IMR-90 (cell line): Measurements from ENCODE around the gene CCNB1. TPM values are rescaled to one million over a fixed set of nuclear protein-coding genes. Genes with fewer than 3 reads are reported as not detected.

Experiments used
- ATAC-seq: fragments of 200-7000 bp; cut with Tn5 transposase; 2 replicates; pipeline ENCODE4 v1.9.1; 2020; ENCODE audit warnings: low read depth, mild to moderate bottlenecking, moderate library complexity
- BruUV-seq: library from RNA; stranded (reverse); fragments of 400-500 nt; replicated peaks from 2 replicates; lab custom pipeline; 2021; lab: Mats Ljungman, UMichigan
- CTCF ChIA-PET: fragments of 300-600 bp; formaldehyde crosslinking; extraction: SDS; loops from one replicate; lab custom pipeline; 2021; ENCODE audit warnings: antibody characterized with exemption; lab: Yijun Ruan, JAX
- POLR2A ChIA-PET: fragments of 300-600 bp; sonication (Branson Sonifier 250); formaldehyde crosslinking; loops from one replicate; lab custom pipeline; 2022; ENCODE audit warnings: antibody characterized with exemption; ENCODE audit not compliant: unreplicated experiment; lab: Charles Lee
- DNase-seq: peaks from one replicate; pipeline ENCODE4 v3.0.0; 2013
- H2AFZ ChIP-seq: replicated peaks from 2 replicates; pipeline ENCODE3; 2013; ENCODE audit warnings: low read length, mild to moderate bottlenecking; ENCODE audit not compliant: poor library complexity
- H2AK5ac ChIP-seq: 2 replicates; pipeline ENCODE4 v1.6.1; 2013; ENCODE audit warnings: low read depth, low read length, inconsistent platforms
- H2AK9ac ChIP-seq: replicated peaks from 2 replicates; pipeline ENCODE3; 2013; ENCODE audit warnings: mild to moderate bottlenecking, low read depth, low read length, moderate library complexity; ENCODE audit not compliant: poor library complexity
- H2BK120ac ChIP-seq: 2 replicates; pipeline ENCODE4 v1.6.1; 2013; ENCODE audit warnings: low read depth, low read length, inconsistent platforms
- H2BK15ac ChIP-seq: 3 replicates; pipeline ENCODE4 v1.6.1; 2013; ENCODE audit warnings: low read depth, low read length, inconsistent platforms
- H2BK20ac ChIP-seq: 2 replicates; pipeline ENCODE4 v1.6.1; 2013; ENCODE audit warnings: low read depth, mild to moderate bottlenecking, inconsistent platforms, low read length, moderate library complexity
- H2BK5ac ChIP-seq: 2 replicates; pipeline ENCODE4 v1.6.1; 2013; ENCODE audit warnings: mild to moderate bottlenecking, low read depth, low read length, inconsistent platforms; ENCODE audit not compliant: poor library complexity, severe bottlenecking
- H3K14ac ChIP-seq: replicated peaks from 2 replicates; pipeline ENCODE4 v1.6.1; 2013; ENCODE audit warnings: low read depth, low read length, inconsistent platforms
- H3K18ac ChIP-seq: 2 replicates; pipeline ENCODE4 v1.6.1; 2013; ENCODE audit warnings: low read depth, low read length, control low read depth
- H3K23ac ChIP-seq: 2 replicates; pipeline ENCODE4 v1.6.1; 2013; ENCODE audit warnings: low read depth, low read length, inconsistent platforms
- H3K27ac ChIP-seq: 2 replicates; pipeline ENCODE4 v1.5.1; 2013; ENCODE audit warnings: mild to moderate bottlenecking, control low read depth, low read length; ENCODE audit not compliant: insufficient read depth
- H3K27me3 ChIP-seq: 2 replicates; pipeline ENCODE4 v1.6.1; 2013; ENCODE audit warnings: low read length; ENCODE audit not compliant: control insufficient read depth, insufficient read depth
- H3K36me3 ChIP-seq: 2 replicates; pipeline ENCODE4 v1.6.1; 2013; ENCODE audit warnings: low read length, mixed read lengths; ENCODE audit not compliant: control insufficient read depth, insufficient read depth
- H3K4ac ChIP-seq: 2 replicates; pipeline ENCODE4 v1.6.1; 2013; ENCODE audit warnings: low read depth, low read length, inconsistent platforms
- H3K4me1 ChIP-seq: 2 replicates; pipeline ENCODE4 v1.6.1; 2013; ENCODE audit warnings: low read length, mixed read lengths; ENCODE audit not compliant: control insufficient read depth, insufficient read depth
- H3K4me2 ChIP-seq: 2 replicates; pipeline ENCODE4 v1.6.1; 2013; ENCODE audit warnings: low read depth, mild to moderate bottlenecking, control low read depth, low read length, moderate library complexity
- H3K4me3 ChIP-seq: 2 replicates; pipeline ENCODE4 v1.5.1; 2013; ENCODE audit warnings: low read depth, mild to moderate bottlenecking, control low read depth, low read length, moderate library complexity; ENCODE audit not compliant: insufficient read depth
- H3K56ac ChIP-seq: 2 replicates; pipeline ENCODE4 v1.6.1; 2013; ENCODE audit warnings: low read length, inconsistent platforms; ENCODE audit not compliant: insufficient read depth; ENCODE audit errors: extremely low read depth
- H3K79me1 ChIP-seq, 2 experiments: 2 replicates each; pipeline ENCODE4 v1.6.1; 2013; ENCODE audit warnings: low read length in 2 of 2, inconsistent platforms in 1 of 2, low read depth in 1 of 2
- H3K9ac ChIP-seq: 2 replicates; pipeline ENCODE4 v1.6.1; 2013; ENCODE audit warnings: low read depth, low read length, control low read depth
- H3K9me1 ChIP-seq: 2 replicates; pipeline ENCODE4 v1.6.1; 2013; ENCODE audit warnings: low read length, inconsistent platforms; ENCODE audit not compliant: insufficient read depth
- H3K9me3 ChIP-seq: 2 replicates; pipeline ENCODE4 v1.6.1; 2013; ENCODE audit warnings: low read length; ENCODE audit not compliant: control insufficient read depth, insufficient read depth
- H4K20me1 ChIP-seq: 2 replicates; pipeline ENCODE4 v1.6.1; 2013; ENCODE audit warnings: low read length, inconsistent platforms; ENCODE audit not compliant: insufficient read depth
- H4K5ac ChIP-seq: 2 replicates; pipeline ENCODE4 v1.6.1; 2013; ENCODE audit warnings: mild to moderate bottlenecking, low read depth, low read length, control low read depth
- H4K8ac ChIP-seq, 2 experiments: 2 replicates each; pipeline ENCODE4 v1.6.1; 2013; ENCODE audit warnings: low read depth in 2 of 2, low read length in 2 of 2, control low read depth in 1 of 2, inconsistent platforms in 1 of 2
- H4K91ac ChIP-seq: 2 replicates; pipeline ENCODE4 v1.6.1; 2013; ENCODE audit warnings: low read depth, low read length, inconsistent platforms; ENCODE audit not compliant: insufficient read depth
- CTCF ChIP-seq: conservative IDR thresholded peaks from 2 replicates; pipeline ENCODE4 v1.5.1; 2012; ENCODE audit warnings: mild to moderate bottlenecking, low read depth, low read length, improper control_type of control experiment
- FOS ChIP-seq: fragments of 150-350 bp; IDR thresholded peaks from 2 replicates; pipeline ENCODE4 v1.6.1; 2016; ENCODE audit warnings: low read depth, low read length
- MAFK ChIP-seq: IDR thresholded peaks from 2 replicates; pipeline ENCODE4 v1.6.1; 2012; ENCODE audit warnings: low read depth, low read length, improper control_type of control experiment
- MAZ ChIP-seq: IDR thresholded peaks from 2 replicates; pipeline ENCODE4 v1.6.1; 2012; ENCODE audit warnings: low read depth, mild to moderate bottlenecking, low read length, improper control_type of control experiment, moderate library complexity, borderline replicate concordance
- RCOR1 ChIP-seq: IDR thresholded peaks from 2 replicates; pipeline ENCODE4 v1.6.1; 2012; ENCODE audit warnings: mild to moderate bottlenecking, low read length, improper control_type of control experiment; ENCODE audit not compliant: insufficient replicate concordance
- RFX5 ChIP-seq: IDR thresholded peaks from 2 replicates; pipeline ENCODE4 v1.8.0; 2012; ENCODE audit warnings: low read depth, mild to moderate bottlenecking, low read length, moderate library complexity
- WGBS, 2 experiments: methylation state at CpG; one replicate each; pipeline versions ENCODE4 v1.1.5 to v1.1.7; 2013; ENCODE audit warnings: missing lambda C conversion rate in 2 of 2; ENCODE audit not compliant: insufficient read length in 1 of 2; ENCODE audit errors: extremely low coverage in 2 of 2; 5-methylcytosine and 5-hydroxymethylcytosine counted together
- dilution Hi-C: fragments of 300-500 bp; cut with HindIII; formaldehyde crosslinking; loops from one replicate; pipeline ENCODE4 v1.14.3; 2018; ENCODE audit warnings: low sequenced_read_pairs; ENCODE audit not compliant: unreplicated experiment
- in situ Hi-C: fragments of 300-500 bp; cut with MboI; formaldehyde crosslinking; loops from 3 replicates; pipeline ENCODE4 v1.14.3; 2019; ENCODE audit warnings: low sequenced_read_pairs, inconsistent platforms, mixed read lengths
- intact Hi-C: fragments of 100-400 bp; cut with micrococcal nuclease; formaldehyde crosslinking; loops from 2 replicates; pipeline ENCODE4 v1.10.0; 2022
- polyA plus RNA-seq, 3 experiments: library from polyadenylated mRNA; depleted of rRNA; stranded (reverse); fragments of >200 nt; gene quantifications; 2 replicates each; pipeline ENCODE4 v1.2.3, GENCODE V29; 2012; ENCODE audit warnings: low replicate concordance in 1 of 3
- total RNA-seq: library from RNA; depleted of rRNA; stranded (reverse); fragments of >200 nt; gene quantifications from 2 replicates; pipeline ENCODE4 v1.2.3, GENCODE V29; 2012

Gene CCNB1
- total and polyA plus RNA-seq, 2 of the 4 experiments (the other 2 are of a cell fraction), result 83.3 to 160 TPM

GRCh38 chr5:69158039-69158438 is 8.9 kb upstream of the CCNB1 start:
- ChIA-PET CTCF (no interaction called here), POLR2A (no interaction called here)
- no peak overlapping the region for H3K4ac ChIP-seq
- H2AFZ ChIP-seq, result no peak overlapping the region
- H3K9me3 ChIP-seq, result no peaks in the 10 kb centered on the region
- no peak overlapping the region for H3K4me3 ChIP-seq
- H3K9ac ChIP-seq, result no peak overlapping the region
- H3K4me2 ChIP-seq, result no peak overlapping the region
- no peak for DNase-seq
- H3K4me1 ChIP-seq, result no peaks in the 10 kb centered on the region
- H3K56ac ChIP-seq, result no peak overlapping the region
- intact Hi-C loops, result no loop called here
- no peak overlapping the region for H3K27ac ChIP-seq
- WGBS, 2 experiments, result no CpG with 5 or more reads among the region's 3 CpGs
- BruUV-seq, result no TSS peak
- in situ Hi-C loops, result no loop called here
- H2BK5ac ChIP-seq, result no peak overlapping the region
- H3K23ac ChIP-seq, result no peak overlapping the region
- no peaks in the 10 kb centered on the region for H3K9me1 ChIP-seq
- no peak overlapping the region for H3K14ac ChIP-seq
- H4K8ac ChIP-seq, result no peak overlapping the region
- H3K18ac ChIP-seq, result no peak overlapping the region
- H3K27me3 ChIP-seq, result no peaks in the 10 kb centered on the region
- no peak overlapping the region for H2BK20ac ChIP-seq
- no peak overlapping the region for H4K5ac ChIP-seq
- dilution Hi-C loops, result no loop called here
- no peak overlapping the region for H2BK120ac ChIP-seq
- no peaks in the 10 kb centered on the region for H3K79me1 ChIP-seq
- no peaks in the 10 kb centered on the region for H4K20me1 ChIP-seq
- no peak overlapping the region for H4K91ac ChIP-seq
- no peak overlapping the region for H2AK5ac ChIP-seq
- no peak for ATAC-seq
- no peaks in the 10 kb centered on the region for H3K36me3 ChIP-seq
- H2AK9ac ChIP-seq, result no peak overlapping the region
- no peak overlapping the region for H2BK15ac ChIP-seq
- TF ChIP-seq FOS (no peak), MAFK (no peak), RCOR1 (no peak), MAZ (no peak), CTCF (no peak), RFX5 (no peak)
